DMS79 (cell line): ENCODE results near the gene PLAC9.

Source experiments
- DNase-seq: peaks from one replicate; lab custom pipeline; 2025; lab: John Stamatoyannopoulos, UW

PLAC9 gene

GRCh38 chr10:80160361-80161320, 28.1 kb downstream of the PLAC9 start:
- DNase-seq: no peak

- no peak for DNase-seq
These were observed 29.0 kb downstream of the PLAC9 start for GRCh38 chr10:80161321-80162083.

GRCh38 chr10:80163741-80164341, 31.3 kb downstream of the PLAC9 start:
- DNase-seq: no peak

- no peak for DNase-seq
These were observed 32.1 kb downstream of the PLAC9 start for GRCh38 chr10:80164596-80164995.

GRCh38 chr10:80165173-80165572, 32.6 kb downstream of the PLAC9 start:
- DNase-seq: no peak

GRCh38 chr10:80166581-80167470, 34.3 kb downstream of the PLAC9 start:
- DNase-seq: no peak

GRCh38 chr10:80167471-80168161, 35.1 kb downstream of the PLAC9 start:
- no peak for DNase-seq

GRCh38 chr10:80168162-80168511, 35.6 kb downstream of the PLAC9 start:
- DNase-seq: no peak

GRCh38 chr10:80168679-80169380, 36.3 kb downstream of the PLAC9 start:
- no peak for DNase-seq

- no peak for DNase-seq
These were observed 37.5 kb downstream of the PLAC9 start for GRCh38 chr10:80170026-80170425.

GRCh38 chr10:80170641-80171040, 38.1 kb downstream of the PLAC9 start:
- DNase-seq: no peak

GRCh38 chr10:80171248-80171660, 38.7 kb downstream of the PLAC9 start:
- no peak for DNase-seq

GRCh38 chr10:80172896-80173295, 40.4 kb downstream of the PLAC9 start:
- DNase-seq: no peak

GRCh38 chr10:80173466-80173865, 40.9 kb downstream of the PLAC9 start:
- DNase-seq: peak; percentile 33

GRCh38 chr10:80174641-80175395, 42.3 kb downstream of the PLAC9 start:
- no peak for DNase-seq

- no peak for DNase-seq
These were observed 44.0 kb downstream of the PLAC9 start for GRCh38 chr10:80176526-80176925.

GRCh38 chr10:80177781-80178636, 45.5 kb downstream of the PLAC9 start:
- no peak for DNase-seq

- DNase-seq: no peak
These were observed 50.5 kb downstream of the PLAC9 start for GRCh38 chr10:80182986-80183385.

GRCh38 chr10:80183436-80183835, 50.9 kb downstream of the PLAC9 start:
- no peak for DNase-seq
